GM20000 (cell line): ENCODE results near the gene ZDHHC5.

Experiments used
- DNase-seq: peaks from one replicate; pipeline ENCODE4 v3.0.0; 2012; ENCODE audit warnings: low spot score
- TF ChIP-seq, protein P1 (sequence below): IDR thresholded peaks from 2 replicates; pipeline ENCODE4 v1.5.1; 2012; ENCODE audit warnings: mild to moderate bottlenecking, control low read depth; ENCODE audit errors: extremely low read depth, missing control alignments

The ZDHHC5 gene

DNA sequence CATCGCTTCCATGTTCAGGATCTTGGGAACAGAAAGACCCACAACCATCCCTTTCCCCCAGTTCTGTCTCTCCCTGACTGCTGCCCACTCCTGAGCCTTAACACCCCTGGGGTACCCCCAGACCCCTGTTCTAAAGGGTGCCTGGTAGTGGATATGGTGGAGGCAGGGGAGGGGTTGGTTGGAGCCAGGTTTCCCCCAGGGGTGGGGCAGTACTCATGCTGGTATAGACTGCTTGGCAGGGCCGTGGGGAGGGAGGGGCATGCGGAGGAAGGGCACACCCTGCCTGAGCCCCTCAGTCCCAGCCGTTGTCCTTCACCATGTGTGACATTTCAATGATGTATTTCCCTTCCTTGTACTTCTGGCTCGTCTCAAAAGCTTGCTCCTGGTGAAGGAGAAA, 22.2 kb upstream of the ZDHHC5 start:
- DNase-seq, result no peak
- TF ChIP-seq, protein P1, sequence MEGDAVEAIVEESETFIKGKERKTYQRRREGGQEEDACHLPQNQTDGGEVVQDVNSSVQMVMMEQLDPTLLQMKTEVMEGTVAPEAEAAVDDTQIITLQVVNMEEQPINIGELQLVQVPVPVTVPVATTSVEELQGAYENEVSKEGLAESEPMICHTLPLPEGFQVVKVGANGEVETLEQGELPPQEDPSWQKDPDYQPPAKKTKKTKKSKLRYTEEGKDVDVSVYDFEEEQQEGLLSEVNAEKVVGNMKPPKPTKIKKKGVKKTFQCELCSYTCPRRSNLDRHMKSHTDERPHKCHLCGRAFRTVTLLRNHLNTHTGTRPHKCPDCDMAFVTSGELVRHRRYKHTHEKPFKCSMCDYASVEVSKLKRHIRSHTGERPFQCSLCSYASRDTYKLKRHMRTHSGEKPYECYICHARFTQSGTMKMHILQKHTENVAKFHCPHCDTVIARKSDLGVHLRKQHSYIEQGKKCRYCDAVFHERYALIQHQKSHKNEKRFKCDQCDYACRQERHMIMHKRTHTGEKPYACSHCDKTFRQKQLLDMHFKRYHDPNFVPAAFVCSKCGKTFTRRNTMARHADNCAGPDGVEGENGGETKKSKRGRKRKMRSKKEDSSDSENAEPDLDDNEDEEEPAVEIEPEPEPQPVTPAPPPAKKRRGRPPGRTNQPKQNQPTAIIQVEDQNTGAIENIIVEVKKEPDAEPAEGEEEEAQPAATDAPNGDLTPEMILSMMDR, result no peak

- DNase-seq, result no peak
- TF ChIP-seq, protein P1, result no peak
Observed at GRCh38 chr11:57646194-57646798, 21.6 kb upstream of the ZDHHC5 start.

DNA sequence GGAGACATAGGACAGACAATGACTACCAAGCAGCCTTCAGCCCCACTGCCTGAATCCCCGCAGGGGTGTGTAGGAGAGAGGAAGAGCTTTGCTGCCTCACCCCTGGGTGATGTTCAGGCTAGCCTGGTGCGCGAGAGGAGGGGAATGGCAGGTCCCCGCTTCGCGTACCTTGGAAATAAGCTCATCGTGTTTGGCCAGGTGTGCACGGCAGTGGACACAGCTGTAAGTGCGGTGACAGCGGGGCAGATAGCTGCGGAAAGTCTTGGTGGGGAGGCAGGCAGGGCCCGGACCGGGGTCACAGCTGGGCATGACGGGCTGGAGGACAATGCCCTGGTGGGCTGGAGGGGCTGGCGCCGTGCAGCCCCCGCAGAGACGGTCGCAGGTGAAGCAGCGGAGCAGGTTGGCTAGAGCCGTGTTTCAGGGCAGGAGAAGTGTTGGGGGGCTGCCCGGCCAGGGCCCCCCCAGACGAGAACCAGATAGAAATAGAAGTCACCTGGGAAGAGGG, 21.1 kb upstream of the ZDHHC5 start:
- DNase-seq, result no peak

DNA sequence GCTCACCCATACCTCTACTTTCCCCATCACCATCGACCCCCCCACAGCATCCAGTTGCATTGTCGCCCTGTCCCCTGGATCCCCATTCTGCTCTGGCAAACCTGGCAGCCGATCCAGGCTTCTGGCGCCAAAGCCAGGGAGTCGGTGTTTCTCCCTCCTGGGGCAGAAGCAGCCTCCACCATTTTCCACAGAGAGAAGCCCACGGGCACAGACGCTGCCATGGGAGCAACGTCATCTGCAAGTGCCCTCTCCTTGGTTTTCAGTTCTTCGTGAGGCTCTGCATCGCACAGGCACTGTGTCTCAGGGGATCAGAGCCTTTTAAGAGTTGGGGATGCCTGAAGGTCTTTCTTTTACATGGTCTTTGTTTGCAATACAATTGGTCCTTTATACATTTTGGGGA, 20.5 kb upstream of the ZDHHC5 start:
- DNase-seq, result no peak
- TF ChIP-seq, protein P1, result no peak

More for the DNA sequence above, 21.1 kb upstream of the ZDHHC5 start:
- TF ChIP-seq, protein P1, result no peak

DNA sequence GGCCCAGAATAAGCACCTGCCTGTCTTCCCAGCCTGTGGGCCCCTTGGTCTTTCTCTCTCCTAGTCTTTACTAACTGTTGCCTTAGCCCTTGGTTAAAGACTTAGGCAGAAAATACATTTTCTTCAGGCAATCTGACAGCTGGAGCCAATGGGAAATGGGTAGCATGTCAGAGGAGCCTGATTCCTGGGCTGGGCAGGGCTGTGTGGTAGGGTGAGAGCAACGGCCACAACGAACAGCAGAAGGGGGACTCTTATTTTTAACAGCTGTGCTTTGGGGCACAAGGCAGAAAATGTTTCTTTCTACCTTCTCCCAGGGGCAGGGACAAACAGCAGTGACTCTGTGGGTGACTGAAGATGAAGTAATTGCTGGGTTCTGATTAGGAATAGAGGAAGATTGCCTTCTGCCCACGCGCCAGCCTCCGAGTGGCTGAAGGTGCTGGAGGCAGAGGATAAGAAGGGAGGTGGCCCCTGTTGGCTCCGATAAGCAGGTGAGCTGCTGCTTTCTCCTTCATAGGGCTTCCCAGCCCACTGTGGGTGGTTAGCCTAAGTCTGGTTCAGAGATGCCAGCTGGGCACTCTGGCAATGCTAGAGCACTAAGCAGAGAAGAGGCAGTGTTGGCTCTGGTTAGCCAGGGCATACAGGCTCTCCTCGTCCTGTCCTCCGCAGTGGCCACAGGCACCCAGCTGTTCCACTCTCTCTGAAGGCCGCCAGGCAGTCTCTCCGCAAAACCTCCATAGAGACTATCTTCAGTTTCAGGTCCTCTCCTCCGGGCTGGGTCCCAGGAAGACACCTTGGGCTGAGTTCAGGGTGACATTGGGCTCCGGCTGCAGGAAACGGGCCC, 19.7 kb upstream of the ZDHHC5 start:
- DNase-seq, result no peak
- TF ChIP-seq, protein P1, result no peak

DNA sequence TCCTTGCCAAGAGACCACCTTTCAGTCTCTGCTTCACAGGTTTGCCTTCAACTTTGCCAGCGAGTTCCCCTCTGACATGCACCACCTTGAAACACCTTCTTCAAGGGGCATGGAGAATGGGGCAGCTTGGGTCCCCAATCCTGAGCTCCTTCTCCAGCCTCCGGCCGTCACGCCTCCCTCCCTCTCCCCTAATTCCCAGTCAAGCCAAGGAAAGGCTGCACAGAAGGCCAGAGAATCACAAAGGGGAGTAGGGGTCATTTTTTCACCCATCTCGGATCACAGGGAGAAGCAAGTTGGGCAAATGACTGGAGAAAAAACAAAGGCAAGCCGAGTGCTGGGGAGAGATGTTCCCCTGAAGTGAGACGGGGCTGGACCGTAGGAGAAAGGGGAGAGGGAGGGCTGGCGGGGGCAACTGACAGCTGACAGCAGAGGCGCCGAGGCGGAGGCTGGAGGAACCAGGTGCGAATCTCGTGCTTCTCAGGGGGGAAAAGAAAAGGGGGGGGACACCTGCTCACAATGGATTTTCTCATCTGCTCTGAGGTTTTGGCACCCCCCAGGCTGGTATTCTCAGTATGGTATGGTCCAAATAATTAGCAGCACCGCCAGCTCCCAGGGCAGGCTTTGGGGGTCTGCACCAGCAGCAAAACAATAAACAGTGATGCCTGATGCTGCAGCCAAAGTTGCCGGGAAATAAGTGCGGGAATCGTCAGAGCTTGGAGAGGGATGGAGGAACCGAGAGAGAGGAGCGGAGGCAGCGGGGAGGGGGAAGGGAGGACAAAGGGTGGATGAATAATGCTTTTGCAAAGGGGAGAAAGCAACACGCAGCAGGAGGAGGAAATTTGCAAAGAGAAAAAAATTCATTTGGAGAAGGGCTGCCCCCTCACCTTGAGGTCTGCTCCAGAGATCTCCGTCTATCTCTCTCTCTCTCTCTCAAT, 18.8 kb upstream of the ZDHHC5 start:
- TF ChIP-seq, protein P1, result no peak
- no peak for DNase-seq
